SJCRH30 (cell line): Measurements from ENCODE around the gene PGM2L1. TPM values are rescaled to one million over a fixed set of nuclear protein-coding genes. Genes with fewer than 3 reads are reported as not detected.
"Not testable (repeated sequence)": the region's sequence is repeated elsewhere in the genome, so short reads cannot be mapped to it uniquely, and the experiment has no call there.

ENCODE experiments used
- DNase-seq, 2 experiments: peaks; one replicate each; pipeline ENCODE4 v3.0.0-alpha.2; 2015 to 2020
- H3K27ac ChIP-seq: fragments of 250-450 bp; sonication (Bioruptor Pico); 2 replicates; pipeline ENCODE4 v1.5.1; 2020; ENCODE audit warnings: mild to moderate bottlenecking, moderate library complexity
- H3K27me3 ChIP-seq: fragments of 250-450 bp; sonication (Bioruptor Pico); 2 replicates; pipeline ENCODE4 v1.5.1; 2020; ENCODE audit warnings: mild to moderate bottlenecking, moderate library complexity
- H3K36me3 ChIP-seq: fragments of 250-450 bp; sonication (Bioruptor Pico); 2 replicates; pipeline ENCODE4 v1.5.1; 2020; ENCODE audit warnings: mild to moderate bottlenecking, moderate library complexity
- H3K4me1 ChIP-seq: fragments of 250-450 bp; sonication (Bioruptor Pico); 2 replicates; pipeline ENCODE4 v1.5.1; 2020; ENCODE audit warnings: mild to moderate bottlenecking, moderate library complexity
- H3K4me3 ChIP-seq: fragments of 250-450 bp; sonication (Bioruptor Pico); 2 replicates; pipeline ENCODE4 v1.5.1; 2020; ENCODE audit warnings: mild to moderate bottlenecking, moderate library complexity
- H3K9me3 ChIP-seq: fragments of 250-450 bp; sonication (Bioruptor Pico); replicated peaks from 2 replicates; pipeline ENCODE4 v1.5.1; 2020; ENCODE audit warnings: mild to moderate bottlenecking, moderate library complexity
- total RNA-seq: library from RNA; depleted of rRNA; stranded (reverse); fragments of >200 nt; shearing (Covaris generic); gene quantifications from 2 replicates; pipeline ENCODE4 v1.2.3, GENCODE V29; 2014

Gene PGM2L1
- total RNA-seq, 1 experiment from 2014 or later = 9.0 TPM

- no peak for DNase-seq
- H3K9me3 ChIP-seq = no peaks in the 10 kb centered on the region
- peaks cover 5% of the 10 kb centered on the region for H3K36me3 ChIP-seq
- no peaks in the 10 kb centered on the region for H3K27me3 ChIP-seq
- no peak overlapping the region for H3K27ac ChIP-seq
- H3K4me1 ChIP-seq = no peaks in the 10 kb centered on the region
- H3K4me3 ChIP-seq = no peak overlapping the region
Observed at GRCh38 chr11:74332291-74332690, 65.9 kb downstream of the PGM2L1 start.

GRCh38 chr11:74331000-74331399, 67.2 kb downstream of the PGM2L1 start:
- not testable (repeated sequence) for DNase-seq, H3K36me3 ChIP-seq

GRCh38 chr11:74330075-74330858, 68.0 kb downstream of the PGM2L1 start:
- H3K27me3 ChIP-seq = no peaks in the 10 kb centered on the region
- DNase-seq = no peak
- H3K9me3 ChIP-seq = no peaks in the 10 kb centered on the region
- peaks cover 2% of the 10 kb centered on the region; the same call in 1 of the 2 replicates for H3K36me3 ChIP-seq
- no peak overlapping the region for H3K27ac ChIP-seq
- no peak overlapping the region for H3K4me3 ChIP-seq
- peaks cover 9% of the 10 kb centered on the region for H3K4me1 ChIP-seq

More at GRCh38 chr11:74331000-74331399, 67.2 kb downstream of the PGM2L1 start:
- not testable (repeated sequence) for H3K27me3 ChIP-seq, H3K4me1 ChIP-seq, H3K9me3 ChIP-seq, H3K4me3 ChIP-seq, H3K27ac ChIP-seq

- no peak overlapping the region for H3K4me3 ChIP-seq
- H3K4me1 ChIP-seq = peaks cover 9% of the 10 kb centered on the region
- no peak for DNase-seq
- no peak overlapping the region for H3K27ac ChIP-seq
- H3K27me3 ChIP-seq = no peaks in the 10 kb centered on the region
- no peaks in the 10 kb centered on the region for H3K9me3 ChIP-seq
- no peaks in the 10 kb centered on the region for H3K36me3 ChIP-seq
Observed at GRCh38 chr11:74327076-74327475, 71.2 kb downstream of the PGM2L1 start.

GRCh38 chr11:74326665-74327064, 71.6 kb downstream of the PGM2L1 start:
- Histone ChIP-seq H3K4me3 (no peak overlapping the region), H3K27me3 (no peaks in the 10 kb centered on the region), H3K9me3 (no peaks in the 10 kb centered on the region), H3K36me3 (no peaks in the 10 kb centered on the region), H3K4me1 (peaks cover 9% of the 10 kb centered on the region), H3K27ac (no peak overlapping the region)
- no peak for DNase-seq

- no peaks in the 10 kb centered on the region for H3K9me3 ChIP-seq
- H3K27me3 ChIP-seq = no peaks in the 10 kb centered on the region
- H3K4me3 ChIP-seq = no peak overlapping the region
- no peak overlapping the region for H3K27ac ChIP-seq
- no peaks in the 10 kb centered on the region for H3K36me3 ChIP-seq
- H3K4me1 ChIP-seq = peaks cover 9% of the 10 kb centered on the region
- DNase-seq = peak; percentile 37 to 59
Observed at GRCh38 chr11:74325649-74326645, 72.3 kb downstream of the PGM2L1 start.

- Histone ChIP-seq H3K4me3 (no peak overlapping the region), H3K36me3 (no peaks in the 10 kb centered on the region), H3K27ac (no peak overlapping the region), H3K27me3 (no peaks in the 10 kb centered on the region), H3K9me3 (no peaks in the 10 kb centered on the region), H3K4me1 (peaks cover 9% of the 10 kb centered on the region)
- DNase-seq = no peak
Observed at GRCh38 chr11:74322667-74323066, 75.6 kb downstream of the PGM2L1 start.

GRCh38 chr11:74321487-74322188, 76.6 kb downstream of the PGM2L1 start:
- Histone ChIP-seq H3K36me3 (no peaks in the 10 kb centered on the region), H3K27ac (no peak overlapping the region), H3K4me3 (no peak overlapping the region), H3K4me1 (peaks cover 9% of the 10 kb centered on the region), H3K9me3 (no peaks in the 10 kb centered on the region), H3K27me3 (no peaks in the 10 kb centered on the region)
- peak in 1 of 2 experiments; percentile 43 for DNase-seq

GRCh38 chr11:74320538-74320937, 77.7 kb downstream of the PGM2L1 start:
- Histone ChIP-seq H3K9me3 (no peaks in the 10 kb centered on the region), H3K4me3 (no peak overlapping the region), H3K27ac (no peak overlapping the region), H3K27me3 (no peaks in the 10 kb centered on the region), H3K4me1 (peaks cover 3% of the 10 kb centered on the region; the same call in 1 of the 2 replicates), H3K36me3 (no peaks in the 10 kb centered on the region)
- no peak for DNase-seq

- Histone ChIP-seq H3K9me3 (no peaks in the 10 kb centered on the region), H3K27me3 (no peaks in the 10 kb centered on the region), H3K36me3 (no peaks in the 10 kb centered on the region), H3K4me3 (no peak overlapping the region), H3K27ac (no peak overlapping the region), H3K4me1 (no peaks in the 10 kb centered on the region)
- no peak for DNase-seq
Observed at GRCh38 chr11:74319139-74319816, 79.0 kb downstream of the PGM2L1 start.

- H3K27me3 ChIP-seq = no peaks in the 10 kb centered on the region
- no peaks in the 10 kb centered on the region for H3K4me1 ChIP-seq
- no peak overlapping the region for H3K27ac ChIP-seq
- DNase-seq = no peak
- no peaks in the 10 kb centered on the region for H3K36me3 ChIP-seq
- no peak overlapping the region for H3K4me3 ChIP-seq
- H3K9me3 ChIP-seq = no peaks in the 10 kb centered on the region
Observed at GRCh38 chr11:74318241-74318932, 79.8 kb downstream of the PGM2L1 start.

GRCh38 chr11:74316772-74317505, 81.3 kb downstream of the PGM2L1 start:
- Histone ChIP-seq H3K27ac (no peak overlapping the region), H3K4me3 (no peak overlapping the region), H3K4me1 (no peaks in the 10 kb centered on the region), H3K36me3 (no peaks in the 10 kb centered on the region), H3K9me3 (no peaks in the 10 kb centered on the region), H3K27me3 (no peaks in the 10 kb centered on the region)
- no peak for DNase-seq

GRCh38 chr11:74312326-74312725, 85.9 kb downstream of the PGM2L1 start:
- Histone ChIP-seq H3K36me3 (no peaks in the 10 kb centered on the region), H3K4me1 (no peaks in the 10 kb centered on the region), H3K27ac (no peak overlapping the region), H3K9me3 (no peaks in the 10 kb centered on the region), H3K4me3 (no peak overlapping the region), H3K27me3 (no peaks in the 10 kb centered on the region)
- no peak for DNase-seq
